Endodermal cell (in vitro differentiated cells): Measurements from ENCODE around the gene MBOAT2. TPM values are rescaled to one million over a fixed set of nuclear protein-coding genes. Genes with fewer than 3 reads are reported as not detected.

Experiments
- DNase-seq: peaks from one replicate; pipeline ENCODE4 v3.0.0-alpha.2; 2017
- H3K27ac ChIP-seq: 2 replicates; pipeline ENCODE4 v1.5.1; 2013; ENCODE audit warnings: mild to moderate bottlenecking, low read depth, low read length, moderate library complexity
- H3K27me3 ChIP-seq: 2 replicates; pipeline ENCODE4 v1.6.1; 2013; ENCODE audit warnings: mild to moderate bottlenecking, low read length, moderate library complexity; ENCODE audit not compliant: insufficient read depth, control insufficient read depth, poor library complexity, severe bottlenecking
- H3K36me3 ChIP-seq: 2 replicates; pipeline ENCODE4 v1.7.0; 2013; ENCODE audit warnings: mild to moderate bottlenecking, low read length, moderate library complexity; ENCODE audit not compliant: control insufficient read depth, insufficient read depth
- H3K4me1 ChIP-seq: one replicate; pipeline ENCODE4 v1.7.0; 2013; ENCODE audit warnings: low read length; ENCODE audit not compliant: control insufficient read depth, insufficient read depth
- H3K4me3 ChIP-seq: 2 replicates; pipeline ENCODE4 v1.5.1; 2013; ENCODE audit warnings: mild to moderate bottlenecking, low read length, moderate library complexity
- H3K9ac ChIP-seq: 2 replicates; pipeline ENCODE4 v1.6.1; 2013; ENCODE audit warnings: mild to moderate bottlenecking, low read length, moderate library complexity; ENCODE audit not compliant: poor library complexity, severe bottlenecking; ENCODE audit errors: extremely low read depth
- H3K9me3 ChIP-seq: 2 replicates; pipeline ENCODE4 v1.6.1; 2013; ENCODE audit warnings: mild to moderate bottlenecking, low read length, moderate library complexity; ENCODE audit not compliant: control insufficient read depth
- H3K27ac Mint-ChIP-seq: 2 replicates; pipeline ENCODE4 v1.8.0; 2020; ENCODE audit warnings: mixed read lengths
- H3K27me3 Mint-ChIP-seq: 2 replicates; pipeline ENCODE4 v1.8.0; 2021; ENCODE audit warnings: mild to moderate bottlenecking, mixed read lengths; ENCODE audit not compliant: insufficient read depth
- H3K36me3 Mint-ChIP-seq: 2 replicates; pipeline ENCODE4 v1.8.0; 2020; ENCODE audit warnings: low read depth, mixed read lengths
- H3K4me1 Mint-ChIP-seq: 2 replicates; pipeline ENCODE4 v1.8.0; 2020; ENCODE audit warnings: mixed read lengths
- H3K4me3 Mint-ChIP-seq: 2 replicates; pipeline ENCODE4 v1.8.0; 2020; ENCODE audit warnings: mild to moderate bottlenecking, moderate library complexity, mixed read lengths
- H3K9me3 Mint-ChIP-seq: 2 replicates; pipeline ENCODE4 v1.8.0; 2020; ENCODE audit warnings: mild to moderate bottlenecking, mixed read lengths
- CTCF ChIP-seq: fragments of 200-600 bp; sonication (generic); conservative IDR thresholded peaks from 2 replicates; pipeline ENCODE4 v1.5.0; 2021; ENCODE audit warnings: antibody characterized with exemption, mild to moderate bottlenecking
- WGBS, 2 experiments: methylation state at CpG; one replicate each; pipeline versions ENCODE4 v1.1.5 to v1.1.7; 2013; ENCODE audit warnings: missing lambda C conversion rate in 2 of 2, mixed read lengths in 1 of 2; ENCODE audit not compliant: insufficient coverage in 1 of 2, insufficient read length in 1 of 2; 5-methylcytosine and 5-hydroxymethylcytosine counted together
- total RNA-seq, 2 donors: library from RNA; stranded (reverse); fragmentation: NEBNext Ultra II Directional in 1 of 2; extraction: Animal tissue kit (Norgen Biotek cat#: 25700) in 1 of 2; gene quantifications; 2 replicates in 1 of 2; 3 replicates in 1 of 2; pipeline ENCODE4 v1.2.1, GENCODE V29; 2021

The MBOAT2 gene
- total RNA-seq, 2 donors from 2014 or later, result 45.3 to 51.0 TPM

- peaks cover 28% of the 10 kb centered on the region for H3K4me1 Mint-ChIP-seq
- DNase-seq, result no peak
- no peaks in the 10 kb centered on the region for H3K36me3 Mint-ChIP-seq
- no peak for TF ChIP-seq CTCF
- no peak overlapping the region for H3K4me3 Mint-ChIP-seq
- Histone ChIP-seq H3K4me1 (peaks cover 7% of the 10 kb centered on the region), H3K4me3 (no peak overlapping the region), H3K27ac (no peak overlapping the region), H3K9me3 (no peaks in the 10 kb centered on the region), H3K36me3 (no peaks in the 10 kb centered on the region), H3K9ac (no peak overlapping the region), H3K27me3 (no peaks in the 10 kb centered on the region)
- H3K9me3 Mint-ChIP-seq, result no peaks in the 10 kb centered on the region
- H3K27ac Mint-ChIP-seq, result no peak overlapping the region
- H3K27me3 Mint-ChIP-seq, result peaks cover 2% of the 10 kb centered on the region
- 95 to 97% methylated on average over 3 to 4 of the region's 4 CpGs for WGBS, 2 experiments
Measured at GRCh38 chr2:8996006-8996405, 7.5 kb downstream of the MBOAT2 start.

GRCh38 chr2:8994386-8994785, 9.1 kb downstream of the MBOAT2 start:
- Mint-ChIP-seq H3K4me1 (peaks cover 40% of the 10 kb centered on the region), H3K27ac (no peak overlapping the region), H3K27me3 (no peaks in the 10 kb centered on the region), H3K36me3 (no peaks in the 10 kb centered on the region), H3K4me3 (no peak overlapping the region), H3K9me3 (no peaks in the 10 kb centered on the region)
- H3K27me3 ChIP-seq, result no peaks in the 10 kb centered on the region
- peaks cover 8% of the 10 kb centered on the region for H3K4me1 ChIP-seq
- no peaks in the 10 kb centered on the region for H3K36me3 ChIP-seq
- H3K4me3 ChIP-seq, result no peak overlapping the region
- DNase-seq, result no peak
- TF ChIP-seq CTCF, result no peak
- WGBS, 2 experiments, result 93 to 97% methylated on average over 6 of the region's 6 CpGs
- H3K9me3 ChIP-seq, result no peaks in the 10 kb centered on the region
- H3K9ac ChIP-seq, result no peak overlapping the region
- H3K27ac ChIP-seq, result no peak overlapping the region

- Histone ChIP-seq H3K4me1 (peaks cover 9% of the 10 kb centered on the region), H3K9ac (no peak overlapping the region), H3K27ac (no peak overlapping the region), H3K36me3 (no peaks in the 10 kb centered on the region), H3K4me3 (no peak overlapping the region), H3K27me3 (no peaks in the 10 kb centered on the region), H3K9me3 (no peaks in the 10 kb centered on the region)
- Mint-ChIP-seq H3K27ac (no peak overlapping the region), H3K4me3 (no peak overlapping the region), H3K4me1 (peaks cover 45% of the 10 kb centered on the region), H3K9me3 (no peaks in the 10 kb centered on the region), H3K36me3 (no peaks in the 10 kb centered on the region), H3K27me3 (no peaks in the 10 kb centered on the region)
- 95 to 100% methylated on average over 4 to 7 of the region's 7 CpGs for WGBS, 2 experiments
- no peak for TF ChIP-seq CTCF
- DNase-seq, result no peak
Measured at GRCh38 chr2:8993902-8994278, 9.6 kb downstream of the MBOAT2 start.
